Fibroblast of lung (primary cell): Measurements from ENCODE around the gene SBF2.

Source experiments
- CTCF ChIP-seq, 2 donors: IDR thresholded peaks in 1 of 2; conservative IDR thresholded peaks in 1 of 2; 1 replicate in 1 of 2; 2 replicates in 1 of 2; pipeline ENCODE4 v1.5.1; 2011 to 2012; ENCODE audit warnings: low read length in 2 of 2, control low read depth in 1 of 2, inconsistent platforms in 1 of 2, low read depth in 1 of 2, mild to moderate bottlenecking in 1 of 2
- EZH2 ChIP-seq: IDR thresholded peaks from 2 replicates; pipeline ENCODE4 v1.5.1; 2012; ENCODE audit warnings: low read length, control low read depth, mild to moderate bottlenecking; ENCODE audit errors: missing control alignments

- TF ChIP-seq EZH2: no peak
- no peak for TF ChIP-seq CTCF (conservative IDR thresholded peaks at IDR 0.05 in 1 of 2, IDR thresholded peaks at IDR 0.05 in 1 of 2; ENCODE audit: low read depth in 1 of 2, low read length in 2 of 2)
Measured at GRCh38 chr11:10315083-10315482, 21.1 kb upstream of the SBF2 start.
